Bronchial epithelial cell (primary cell): ENCODE results near the gene AUTS2. TPM values are rescaled to one million over a fixed set of nuclear protein-coding genes. Genes with fewer than 3 reads are reported as not detected.

ENCODE experiments used
- DNase-seq: peaks from one replicate; pipeline ENCODE4 v3.0.0-alpha.2; 2010; ENCODE audit warnings: low read depth
- FAIRE-seq: peaks from 2 replicates; lab custom pipeline; 2011; peaks lifted over from hg19 to GRCh38; lab: Jason Lieb, UNC
- H3K27me3 ChIP-seq: 2 replicates; pipeline ENCODE4 v1.5.1; 2011; ENCODE audit warnings: low read length; ENCODE audit not compliant: control insufficient read depth, insufficient read depth
- H3K36me3 ChIP-seq: 2 replicates; pipeline ENCODE4 v1.5.1; 2011; ENCODE audit warnings: low read length; ENCODE audit not compliant: control insufficient read depth, insufficient read depth
- H3K4me3 ChIP-seq: 2 replicates; pipeline ENCODE4 v1.5.1; 2011; ENCODE audit warnings: mild to moderate bottlenecking, low read depth, low read length, control low read depth
- total RNA-seq: library from RNA; depleted of rRNA; stranded (reverse); fragments of >200 nt; gene quantifications from 2 replicates; pipeline ENCODE4 v1.2.1, GENCODE V29; 2014
- TF ChIP-seq, protein P1 (sequence below): IDR thresholded peaks from 2 replicates; pipeline ENCODE4 v1.5.1; 2011; ENCODE audit warnings: mild to moderate bottlenecking, moderate library complexity, low read length, control low read depth, inconsistent platforms; ENCODE audit not compliant: insufficient read depth, severe bottlenecking

Gene AUTS2
- total RNA-seq, 1 donor from 2014 or later = 9.5 TPM

- TF ChIP-seq, protein P1, sequence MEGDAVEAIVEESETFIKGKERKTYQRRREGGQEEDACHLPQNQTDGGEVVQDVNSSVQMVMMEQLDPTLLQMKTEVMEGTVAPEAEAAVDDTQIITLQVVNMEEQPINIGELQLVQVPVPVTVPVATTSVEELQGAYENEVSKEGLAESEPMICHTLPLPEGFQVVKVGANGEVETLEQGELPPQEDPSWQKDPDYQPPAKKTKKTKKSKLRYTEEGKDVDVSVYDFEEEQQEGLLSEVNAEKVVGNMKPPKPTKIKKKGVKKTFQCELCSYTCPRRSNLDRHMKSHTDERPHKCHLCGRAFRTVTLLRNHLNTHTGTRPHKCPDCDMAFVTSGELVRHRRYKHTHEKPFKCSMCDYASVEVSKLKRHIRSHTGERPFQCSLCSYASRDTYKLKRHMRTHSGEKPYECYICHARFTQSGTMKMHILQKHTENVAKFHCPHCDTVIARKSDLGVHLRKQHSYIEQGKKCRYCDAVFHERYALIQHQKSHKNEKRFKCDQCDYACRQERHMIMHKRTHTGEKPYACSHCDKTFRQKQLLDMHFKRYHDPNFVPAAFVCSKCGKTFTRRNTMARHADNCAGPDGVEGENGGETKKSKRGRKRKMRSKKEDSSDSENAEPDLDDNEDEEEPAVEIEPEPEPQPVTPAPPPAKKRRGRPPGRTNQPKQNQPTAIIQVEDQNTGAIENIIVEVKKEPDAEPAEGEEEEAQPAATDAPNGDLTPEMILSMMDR = no peak
- FAIRE-seq = no peak
- Histone ChIP-seq H3K4me3 (no peak overlapping the region), H3K27me3 (no peaks in the 10 kb centered on the region), H3K36me3 (no peaks in the 10 kb centered on the region)
- no peak for DNase-seq
These were observed 537.4 kb downstream of the AUTS2 start for GRCh38 chr7:70135656-70136055.

DNA sequence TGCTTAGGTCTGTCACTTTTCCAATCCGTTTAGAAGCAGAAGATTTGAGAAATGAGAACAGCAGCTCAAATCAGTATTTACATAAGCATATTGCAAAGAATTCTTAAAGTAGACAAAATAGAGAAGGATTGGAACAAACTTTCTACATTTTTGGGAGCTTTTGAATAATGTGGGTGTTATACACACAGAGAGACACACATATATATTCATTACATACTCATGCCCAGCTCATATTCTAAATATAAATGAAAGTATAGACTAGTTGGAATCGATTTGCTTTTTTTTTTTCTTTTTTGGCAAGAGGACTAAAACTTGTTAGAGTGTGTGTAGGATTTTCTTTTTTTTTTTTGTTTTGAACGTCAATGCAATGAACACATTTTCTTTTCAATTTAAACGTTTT lies 538.9 kb downstream of the AUTS2 start:
- TF ChIP-seq, protein P1 = no peak
- H3K36me3 ChIP-seq = no peaks in the 10 kb centered on the region
- DNase-seq (no peak), FAIRE-seq (no peak)
- H3K4me3 ChIP-seq = no peak overlapping the region
- no peaks in the 10 kb centered on the region for H3K27me3 ChIP-seq

- no peaks in the 10 kb centered on the region for H3K36me3 ChIP-seq
- H3K4me3 ChIP-seq = no peak overlapping the region
- no peak for FAIRE-seq
- H3K27me3 ChIP-seq = no peaks in the 10 kb centered on the region
- DNase-seq = no peak
- TF ChIP-seq, protein P1 = no peak
These were observed 544.1 kb downstream of the AUTS2 start for GRCh38 chr7:70142247-70142932.

DNA sequence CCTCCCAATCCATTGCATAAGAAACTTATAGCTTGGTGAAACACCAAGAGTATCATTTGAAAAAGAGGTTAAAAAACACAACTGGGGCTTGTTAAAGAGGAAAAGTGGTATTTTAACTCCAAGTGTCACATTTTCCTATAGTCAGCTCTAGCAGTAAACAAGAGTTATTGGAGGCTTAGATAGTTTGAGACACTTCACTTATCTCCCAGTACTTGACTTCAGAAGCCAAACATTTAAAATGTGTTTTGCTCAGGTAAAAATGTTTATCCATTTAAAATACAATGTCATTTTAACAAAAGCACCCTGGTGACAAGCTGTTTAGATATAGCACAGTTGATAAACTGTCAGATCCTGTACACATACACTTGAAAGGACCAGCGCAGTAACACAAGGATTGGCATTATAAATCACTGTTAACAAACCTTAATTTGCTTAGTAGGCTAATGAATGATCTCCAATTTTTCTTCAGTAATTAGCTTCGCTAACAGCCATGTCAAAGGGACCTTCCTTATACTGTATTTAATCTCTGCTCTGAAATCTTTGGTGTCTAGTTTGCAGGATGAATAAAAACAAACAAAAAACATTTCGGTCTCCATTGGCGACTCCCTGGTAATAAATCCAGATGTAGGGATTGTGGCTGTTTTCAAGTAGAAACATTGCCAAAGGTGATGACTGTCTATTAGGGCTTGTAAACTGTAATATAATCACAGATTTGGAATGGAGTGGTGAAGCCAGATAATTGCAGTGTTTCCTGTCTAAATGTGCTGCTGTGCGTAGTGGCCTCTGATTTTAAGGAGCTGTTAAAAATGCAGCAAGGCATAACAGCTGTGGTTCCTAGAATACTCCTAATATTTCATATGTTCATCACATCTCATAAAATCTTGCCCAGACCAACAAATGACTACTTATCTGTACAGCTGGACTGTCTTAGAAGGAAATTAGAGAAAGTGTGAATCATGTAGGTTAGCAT lies 545.1 kb downstream of the AUTS2 start:
- DNase-seq (no peak), FAIRE-seq (no peak)
- Histone ChIP-seq H3K27me3 (no peaks in the 10 kb centered on the region), H3K36me3 (no peaks in the 10 kb centered on the region), H3K4me3 (no peak overlapping the region)
- TF ChIP-seq, protein P1 = no peak

DNA sequence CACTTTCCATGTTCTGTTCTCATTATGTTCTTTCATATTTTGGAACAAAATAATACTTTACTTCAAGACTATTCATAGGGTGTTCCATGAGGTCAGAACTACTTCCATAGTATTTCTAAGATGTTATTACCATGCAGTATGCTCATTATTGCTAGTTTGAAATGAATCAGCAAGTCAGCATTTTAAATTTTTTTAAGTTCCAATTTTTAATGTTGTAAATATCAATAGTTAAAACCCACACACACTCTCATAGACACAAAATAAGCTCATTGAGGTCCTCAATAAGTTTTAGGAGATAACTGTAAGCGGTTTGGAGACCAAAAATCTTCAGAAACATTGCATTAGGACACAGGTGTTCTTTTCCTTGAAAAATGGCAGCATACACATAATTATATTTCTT lies 550.7 kb downstream of the AUTS2 start:
- H3K4me3 ChIP-seq = no peak overlapping the region
- FAIRE-seq (no peak), DNase-seq (no peak)
- H3K36me3 ChIP-seq = no peaks in the 10 kb centered on the region
- H3K27me3 ChIP-seq = no peaks in the 10 kb centered on the region
- TF ChIP-seq, protein P1 = no peak
